Measurements from ENCODE around the gene FDXACB1. TPM values are rescaled to one million over a fixed set of nuclear protein-coding genes. Genes with fewer than 3 reads are reported as not detected.

The FDXACB1 gene
- total and polyA plus RNA-seq, 9 of the 15 experiments (the other 6 are each of a cell fraction or from before 2014, with no cell fraction given): 3.2 to 7.5 (median 5.3) TPM

DNA sequence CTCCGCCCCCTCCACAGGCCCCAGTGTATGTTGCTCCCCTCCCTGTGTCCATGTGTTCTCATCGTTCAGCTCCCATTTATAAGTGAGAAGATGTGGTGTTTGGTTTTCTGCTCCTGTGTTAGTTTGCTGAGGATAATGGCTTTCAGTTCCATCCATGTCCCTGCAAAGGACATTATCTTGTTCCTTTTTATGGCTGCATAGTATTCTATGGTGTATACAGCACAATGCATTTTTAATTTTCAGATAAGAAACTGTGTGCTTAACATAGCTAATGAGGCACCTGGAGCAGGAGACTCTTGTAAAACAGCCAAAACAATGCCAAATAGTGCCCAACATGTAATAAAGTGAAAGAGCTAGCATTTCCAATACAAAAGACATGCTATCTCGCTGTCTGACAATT lies 29.3 kb downstream of the FDXACB1 start:
- no peaks in the 10 kb centered on the region for H4K20me1 ChIP-seq (replicated peaks; ENCODE audit: control insufficient read depth, insufficient read depth, low read length)
- H3K9me3 ChIP-seq (replicated peaks; ENCODE audit: control insufficient read depth, insufficient read depth, low read depth, low read length): no peaks in the 10 kb centered on the region
- CTCF ChIA-PET (ENCODE audit: low intra/inter-chr PET ratio): interaction anchor here (0.7 kb wide), 1 partner anchor 182 kb away, joined by 3 read pairs; no protein-coding TSS in a partner anchor
- H2AFZ ChIP-seq (ENCODE audit: low read depth, low read length): no peak overlapping the region
- DNase-seq (ENCODE audit: extremely low read depth in 1 of 4, low spot score in 3 of 4) (no peak), FAIRE-seq (no peak), ATAC-seq (no peak)
- POLR2A ChIA-PET: interaction anchor here (1.6 kb wide), 1 partner anchor 9 kb away, joined by 4 read pairs; no protein-coding TSS in a partner anchor
- 76% methylated on average over 2 of the region's 3 CpGs for WGBS (ENCODE audit: insufficient coverage, low coverage, missing lambda C conversion rate)
- H3K4me1 ChIP-seq (replicated peaks in 1 of 2; ENCODE audit: control insufficient read depth in 2 of 2, insufficient read depth in 2 of 2, low read length in 2 of 2): no peaks in the 10 kb centered on the region
- intact Hi-C loops (cut with micrococcal nuclease): no loop called here
- no peak overlapping the region for H3K4me2 ChIP-seq (ENCODE audit: insufficient read depth, low read length)
- no peak overlapping the region for H3K27ac ChIP-seq (ENCODE audit: extremely low read depth, low read depth, low read length)
- in situ Hi-C loops (cut with MboI): loop anchor here (10.0 kb wide), 1 partner anchor 395 kb away; no protein-coding TSS in a partner anchor
- BruUV-seq (replicated peaks): no TSS peak
- H3K4me3 ChIP-seq: no peak overlapping the region
- no peaks in the 10 kb centered on the region for H3K27me3 ChIP-seq (ENCODE audit: control insufficient read depth in 2 of 2, insufficient read depth in 2 of 2, low read length in 2 of 2)
- no peaks in the 10 kb centered on the region for H3K9me1 ChIP-seq (ENCODE audit: control insufficient read depth, insufficient read depth, low read length)
- no peak for TF ChIP-seq ZNF316 (IDR thresholded peaks at IDR 0.05)
- TF ChIP-seq RUNX1 (IDR thresholded peaks at IDR 0.05; ENCODE audit: low read depth): no peak
- TF ChIP-seq, protein P1, sequence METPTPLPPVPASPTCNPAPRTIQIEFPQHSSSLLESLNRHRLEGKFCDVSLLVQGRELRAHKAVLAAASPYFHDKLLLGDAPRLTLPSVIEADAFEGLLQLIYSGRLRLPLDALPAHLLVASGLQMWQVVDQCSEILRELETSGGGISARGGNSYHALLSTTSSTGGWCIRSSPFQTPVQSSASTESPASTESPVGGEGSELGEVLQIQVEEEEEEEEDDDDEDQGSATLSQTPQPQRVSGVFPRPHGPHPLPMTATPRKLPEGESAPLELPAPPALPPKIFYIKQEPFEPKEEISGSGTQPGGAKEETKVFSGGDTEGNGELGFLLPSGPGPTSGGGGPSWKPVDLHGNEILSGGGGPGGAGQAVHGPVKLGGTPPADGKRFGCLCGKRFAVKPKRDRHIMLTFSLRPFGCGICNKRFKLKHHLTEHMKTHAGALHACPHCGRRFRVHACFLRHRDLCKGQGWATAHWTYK (CRISPR knock-in tag; IDR thresholded peaks at IDR 0.05): no peak
- TF ChIP-seq, protein P2, sequence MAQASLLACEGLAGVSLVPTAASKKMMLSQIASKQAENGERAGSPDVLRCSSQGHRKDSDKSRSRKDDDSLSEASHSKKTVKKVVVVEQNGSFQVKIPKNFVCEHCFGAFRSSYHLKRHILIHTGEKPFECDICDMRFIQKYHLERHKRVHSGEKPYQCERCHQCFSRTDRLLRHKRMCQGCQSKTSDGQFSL (CRISPR knock-in tag; IDR thresholded peaks at IDR 0.05): no peak
- TF ChIP-seq, protein P2 (tag; IDR thresholded peaks at IDR 0.05): no peak
- peak; percentile 73 for TF ChIP-seq ZNF146 (CRISPR knock-in tag; IDR thresholded peaks at IDR 0.05; ENCODE audit: unreplicated experiment)
- no peak for TF ChIP-seq NFIX (CRISPR knock-in tag; IDR thresholded peaks at IDR 0.05; ENCODE audit: low read depth)
- peaks cover 49% of the 10 kb centered on the region; the same call in 2 of the 3 replicates for H3K36me3 ChIP-seq (ENCODE audit: control insufficient read depth, insufficient read depth, low read length)
- no peak overlapping the region for H3K9ac ChIP-seq (ENCODE audit: insufficient read depth in 1 of 2, low read depth in 2 of 2, low read length in 2 of 2)
- no peaks in the 10 kb centered on the region for H3K79me2 ChIP-seq (ENCODE audit: control insufficient read depth, insufficient read depth, low read length)

Data from K562 (cell line).